Gastrocnemius medialis (tissue), 4 donors: ENCODE measurements around the gene ZEB2.

ENCODE experiments used
- POLR2A ChIP-seq, 2 donors: fragments of 450-650 bp; IDR thresholded peaks; one replicate each; pipeline ENCODE4 v1.6.1; 2017; ENCODE audit warnings: antibody characterized with exemption in 2 of 2, mild to moderate bottlenecking in 2 of 2, moderate library complexity in 2 of 2
- TF ChIP-seq, protein P1 (sequence below), 5 experiments: fragments of 450-650 bp in 3 of 5; fragments of 200-600 bp in 2 of 5; sonication (generic) in 2 of 5; IDR thresholded peaks in 4 of 5; conservative IDR thresholded peaks in 1 of 5; 1 replicate in 4 of 5; 2 replicates in 1 of 5; pipeline ENCODE4 v1.5.1; 2016 to 2019; ENCODE audit warnings: antibody characterized with exemption in 5 of 5, mild to moderate bottlenecking in 3 of 5, moderate library complexity in 3 of 5

DNA sequence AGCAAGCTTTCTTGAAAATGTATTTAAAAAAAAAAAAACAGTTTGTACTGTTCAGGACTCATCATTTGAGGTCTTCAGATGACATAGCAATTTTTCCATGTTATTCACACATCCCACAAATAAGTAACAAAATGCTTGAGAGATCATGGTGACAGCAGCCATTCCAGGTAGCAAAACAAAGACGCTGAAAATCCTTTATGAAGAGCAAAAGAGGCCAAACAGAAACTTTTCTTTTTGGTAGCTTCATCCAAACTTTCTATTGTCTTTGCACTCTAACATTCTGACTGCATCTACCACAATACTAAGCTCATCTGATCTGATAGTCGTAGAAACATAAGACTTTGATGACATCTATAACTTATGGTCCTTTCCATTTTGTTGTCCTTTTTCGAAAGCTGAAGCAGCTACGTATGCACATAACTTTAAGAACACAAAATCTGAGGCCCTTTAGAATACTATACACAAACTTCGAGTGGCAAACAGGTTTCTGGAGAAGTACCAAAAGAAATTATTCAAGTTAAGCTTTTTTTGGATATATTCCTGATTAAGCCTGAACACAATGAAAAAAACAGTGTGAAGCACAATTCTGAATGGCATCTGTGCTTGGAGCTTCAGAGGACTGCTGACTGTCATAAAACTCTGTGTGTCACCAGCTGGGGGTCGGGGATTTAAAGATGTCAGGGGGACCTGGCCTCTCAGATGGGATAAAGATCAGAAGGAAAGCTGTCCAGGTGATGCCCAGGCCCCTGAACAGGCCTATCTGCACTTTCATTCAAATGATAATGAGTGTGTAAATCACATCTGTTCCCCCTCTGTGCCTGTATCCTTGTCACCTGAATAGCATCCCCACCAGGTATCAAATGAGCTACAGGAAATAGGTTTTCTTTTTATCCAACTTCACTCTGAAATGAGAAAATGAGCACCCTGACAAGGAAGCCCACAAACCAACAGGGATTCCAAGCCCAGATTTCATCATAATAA is 75.8 kb downstream of the ZEB2 start:
- TF ChIP-seq, protein P1, sequence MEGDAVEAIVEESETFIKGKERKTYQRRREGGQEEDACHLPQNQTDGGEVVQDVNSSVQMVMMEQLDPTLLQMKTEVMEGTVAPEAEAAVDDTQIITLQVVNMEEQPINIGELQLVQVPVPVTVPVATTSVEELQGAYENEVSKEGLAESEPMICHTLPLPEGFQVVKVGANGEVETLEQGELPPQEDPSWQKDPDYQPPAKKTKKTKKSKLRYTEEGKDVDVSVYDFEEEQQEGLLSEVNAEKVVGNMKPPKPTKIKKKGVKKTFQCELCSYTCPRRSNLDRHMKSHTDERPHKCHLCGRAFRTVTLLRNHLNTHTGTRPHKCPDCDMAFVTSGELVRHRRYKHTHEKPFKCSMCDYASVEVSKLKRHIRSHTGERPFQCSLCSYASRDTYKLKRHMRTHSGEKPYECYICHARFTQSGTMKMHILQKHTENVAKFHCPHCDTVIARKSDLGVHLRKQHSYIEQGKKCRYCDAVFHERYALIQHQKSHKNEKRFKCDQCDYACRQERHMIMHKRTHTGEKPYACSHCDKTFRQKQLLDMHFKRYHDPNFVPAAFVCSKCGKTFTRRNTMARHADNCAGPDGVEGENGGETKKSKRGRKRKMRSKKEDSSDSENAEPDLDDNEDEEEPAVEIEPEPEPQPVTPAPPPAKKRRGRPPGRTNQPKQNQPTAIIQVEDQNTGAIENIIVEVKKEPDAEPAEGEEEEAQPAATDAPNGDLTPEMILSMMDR (IDR thresholded peaks at IDR 0.05 in 4 of 5, conservative IDR thresholded peaks at IDR 0.05 in 1 of 5) = no peak
- TF ChIP-seq POLR2A (IDR thresholded peaks at IDR 0.05) = no peak
